Measurements from ENCODE around the gene DLL3. TPM values are rescaled to one million over a fixed set of nuclear protein-coding genes. Genes with fewer than 3 reads are reported as not detected.
"Not testable (repeated sequence)": the region's sequence is repeated elsewhere in the genome, so short reads cannot be mapped to it uniquely, and the experiment has no call there.

Gene DLL3
- total RNA-seq, 1 donor: not detected

GRCh38 chr19:39475748-39476147 lies 23.0 kb upstream of the DLL3 start:
- H3K4me1 ChIP-seq (ENCODE audit: insufficient read depth, low read length): peaks cover 9% of the 10 kb centered on the region
- no peaks in the 10 kb centered on the region for H3K27me3 ChIP-seq (ENCODE audit: insufficient read depth, low read length)
- H3K9me3 ChIP-seq (ENCODE audit: low read depth, low read length): no peaks in the 10 kb centered on the region
- H3K4me3 ChIP-seq (ENCODE audit: low read length): no peak overlapping the region

DNA sequence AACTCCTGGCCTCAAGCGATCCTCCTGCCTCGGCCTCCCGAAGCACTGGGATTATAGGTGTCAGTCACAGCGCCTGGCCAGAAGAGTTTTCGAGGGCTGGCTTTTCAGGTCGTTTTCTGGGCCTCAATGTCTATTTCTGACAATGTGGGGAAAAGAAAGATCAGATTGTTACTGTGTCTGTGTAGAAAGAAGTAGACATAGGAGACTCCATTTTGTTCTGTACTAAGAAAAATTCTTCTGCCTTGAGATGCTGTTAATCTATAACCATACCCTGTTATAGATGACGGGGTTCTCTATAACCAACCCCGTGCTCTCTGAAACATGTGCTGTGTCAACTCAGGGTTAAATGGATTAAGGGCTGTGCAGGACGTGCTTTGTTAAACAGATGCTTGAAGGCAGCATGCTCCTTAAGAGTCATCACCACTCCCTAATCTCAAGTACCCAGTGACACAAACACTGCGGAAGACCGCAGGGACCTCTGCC lies 19.4 kb upstream of the DLL3 start:
- not testable (repeated sequence) for H3K4me3 ChIP-seq (ENCODE audit: low read length); H3K27me3 ChIP-seq (ENCODE audit: insufficient read depth, low read length); H3K9me3 ChIP-seq (ENCODE audit: low read depth, low read length)
- H3K4me1 ChIP-seq (ENCODE audit: insufficient read depth, low read length): peaks cover 22% of the 10 kb centered on the region

DNA sequence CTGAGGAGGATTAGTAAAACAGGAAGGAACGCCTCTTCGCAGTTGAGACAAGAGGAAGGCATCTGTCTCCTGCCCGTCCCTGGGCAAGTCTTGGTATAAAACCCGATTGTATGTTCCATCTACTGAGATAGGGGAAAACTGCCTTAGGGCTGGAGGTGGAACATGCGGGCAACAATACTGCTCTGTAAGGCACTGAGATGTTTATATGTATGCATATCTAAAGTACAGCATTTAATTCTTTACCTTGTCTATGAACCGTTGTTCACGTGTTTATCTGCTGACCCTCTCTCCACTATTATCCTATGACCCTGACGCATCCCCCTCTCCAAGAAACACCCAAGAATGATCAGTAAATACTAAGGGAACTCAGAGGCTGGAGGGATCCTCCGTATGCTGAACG lies 18.8 kb upstream of the DLL3 start:
- Histone ChIP-seq H3K27me3 (ENCODE audit: insufficient read depth, low read length) (no peaks in the 10 kb centered on the region), H3K4me3 (ENCODE audit: low read length) (peak overlapping the region; percentile 91), H3K4me1 (ENCODE audit: insufficient read depth, low read length) (peaks cover 22% of the 10 kb centered on the region), H3K9me3 (ENCODE audit: low read depth, low read length) (no peaks in the 10 kb centered on the region)

GRCh38 chr19:39480337-39481228 lies 18.2 kb upstream of the DLL3 start, which contains the start of gene TIMM50:
Gene TIMM50 (plus strand): TSS chr19:39480838. CDS start chr19:39480854, 16 bp downstream.
- Histone ChIP-seq H3K9me3 (ENCODE audit: low read depth, low read length) (no peaks in the 10 kb centered on the region), H3K4me1 (ENCODE audit: insufficient read depth, low read length) (peaks cover 22% of the 10 kb centered on the region), H3K4me3 (ENCODE audit: low read length) (peak within 1 kb of the TSS; percentile 91), H3K27me3 (ENCODE audit: insufficient read depth, low read length) (no peaks in the 10 kb centered on the region)

- Histone ChIP-seq H3K9me3 (ENCODE audit: low read depth, low read length) (no peaks in the 10 kb centered on the region), H3K27me3 (ENCODE audit: insufficient read depth, low read length) (no peaks in the 10 kb centered on the region), H3K4me1 (ENCODE audit: insufficient read depth, low read length) (peaks cover 22% of the 10 kb centered on the region), H3K4me3 (ENCODE audit: low read length) (peak overlapping the region; percentile 91)
Observed at GRCh38 chr19:39481229-39481545, 17.6 kb upstream of the DLL3 start.

- no peaks in the 10 kb centered on the region for H3K27me3 ChIP-seq (ENCODE audit: insufficient read depth, low read length)
- peak overlapping the region; percentile 91 for H3K4me3 ChIP-seq (ENCODE audit: low read length)
- peaks cover 22% of the 10 kb centered on the region for H3K4me1 ChIP-seq (ENCODE audit: insufficient read depth, low read length)
- no peaks in the 10 kb centered on the region for H3K9me3 ChIP-seq (ENCODE audit: low read depth, low read length)
Observed at GRCh38 chr19:39481676-39482075, 17.1 kb upstream of the DLL3 start.

DNA sequence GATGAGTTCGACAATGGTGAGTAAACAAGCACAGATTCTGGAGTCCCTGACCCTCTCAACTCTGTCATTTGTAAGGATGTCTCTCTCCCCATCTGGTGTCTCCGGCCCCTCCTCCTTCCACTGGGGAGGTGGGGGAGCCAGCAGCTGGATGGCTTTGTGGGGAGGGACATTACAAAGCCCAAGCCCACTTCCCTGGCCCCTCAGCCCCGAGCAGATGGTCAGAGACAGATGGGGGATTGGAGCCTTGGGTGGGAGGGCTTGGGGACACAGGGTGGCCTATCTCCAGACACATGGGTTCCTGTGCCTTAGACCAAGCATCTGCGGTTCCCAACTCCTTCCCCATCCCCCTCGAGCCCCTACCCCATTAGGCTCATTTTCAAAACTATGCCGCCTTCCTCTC lies 15.6 kb upstream of the DLL3 start:
- H3K9me3 ChIP-seq (ENCODE audit: low read depth, low read length): no peaks in the 10 kb centered on the region
- peaks cover 22% of the 10 kb centered on the region for H3K4me1 ChIP-seq (ENCODE audit: insufficient read depth, low read length)
- no peaks in the 10 kb centered on the region for H3K27me3 ChIP-seq (ENCODE audit: insufficient read depth, low read length)
- H3K4me3 ChIP-seq (ENCODE audit: low read length): no peak overlapping the region

DNA sequence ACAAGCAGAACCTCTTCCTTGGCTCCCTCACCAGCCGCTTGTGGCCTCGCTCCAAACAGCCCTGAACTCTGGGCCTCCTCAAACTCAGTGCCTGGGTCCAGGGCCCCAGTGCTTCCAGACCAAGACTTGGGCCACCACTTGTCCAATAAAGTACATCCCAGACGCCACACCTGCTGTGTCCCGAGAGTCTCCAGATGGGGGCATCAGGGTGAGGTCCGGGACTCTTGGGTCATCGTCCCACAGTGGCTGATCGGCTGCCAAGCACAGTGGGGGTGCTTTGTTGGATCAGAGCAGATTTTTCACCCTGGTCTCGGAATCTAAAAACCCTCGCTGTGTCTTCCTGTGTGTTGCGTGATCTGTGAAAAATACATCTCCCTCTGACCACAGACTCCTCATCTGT lies 9.0 kb upstream of the DLL3 start:
- Histone ChIP-seq H3K27me3 (ENCODE audit: insufficient read depth, low read length) (no peaks in the 10 kb centered on the region), H3K9me3 (ENCODE audit: low read depth, low read length) (no peaks in the 10 kb centered on the region), H3K4me3 (ENCODE audit: low read length) (no peak overlapping the region), H3K4me1 (ENCODE audit: insufficient read depth, low read length) (no peaks in the 10 kb centered on the region)

GRCh38 chr19:39492225-39492624 lies 6.5 kb upstream of the DLL3 start:
- no peak overlapping the region for H3K4me3 ChIP-seq (ENCODE audit: low read length)
- H3K9me3 ChIP-seq (ENCODE audit: low read depth, low read length): no peaks in the 10 kb centered on the region
- no peaks in the 10 kb centered on the region for H3K4me1 ChIP-seq (ENCODE audit: insufficient read depth, low read length)
- peaks cover 2% of the 10 kb centered on the region for H3K27me3 ChIP-seq (ENCODE audit: insufficient read depth, low read length)

- no peaks in the 10 kb centered on the region for H3K9me3 ChIP-seq (ENCODE audit: low read depth, low read length)
- peaks cover under 1% of the 10 kb centered on the region for H3K4me1 ChIP-seq (ENCODE audit: insufficient read depth, low read length)
- no peak overlapping the region for H3K4me3 ChIP-seq (ENCODE audit: low read length)
- peaks cover 7% of the 10 kb centered on the region for H3K27me3 ChIP-seq (ENCODE audit: insufficient read depth, low read length)
Observed at GRCh38 chr19:39492788-39493187, 6.0 kb upstream of the DLL3 start.

DNA sequence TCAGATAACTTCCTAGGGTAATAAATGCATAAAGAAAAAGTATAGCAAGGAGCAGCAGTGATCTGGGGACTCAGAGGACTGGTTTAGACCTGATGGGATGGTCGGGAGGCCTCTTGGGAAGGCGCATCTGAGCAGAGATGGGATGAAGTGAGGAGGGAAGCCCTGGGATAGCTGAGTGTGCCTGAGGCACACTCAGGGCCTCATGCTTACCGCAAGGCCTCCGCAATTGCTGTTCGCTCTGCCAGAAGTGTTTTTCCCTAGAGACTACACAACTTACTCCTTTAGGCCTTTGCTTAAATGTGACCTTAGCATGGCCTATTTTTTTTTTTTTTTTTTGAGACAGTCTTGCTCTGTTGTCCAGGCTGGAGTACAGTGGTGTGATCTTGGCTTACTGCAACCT lies 4.1 kb upstream of the DLL3 start:
- Histone ChIP-seq H3K4me1 (ENCODE audit: insufficient read depth, low read length) (peaks cover 17% of the 10 kb centered on the region), H3K4me3 (ENCODE audit: low read length) (no peak overlapping the region), H3K27me3 (ENCODE audit: insufficient read depth, low read length) (peaks cover 23% of the 10 kb centered on the region), H3K9me3 (ENCODE audit: low read depth, low read length) (no peaks in the 10 kb centered on the region)

- peaks cover 35% of the 10 kb centered on the region for H3K27me3 ChIP-seq (ENCODE audit: insufficient read depth, low read length)
- H3K4me1 ChIP-seq (ENCODE audit: insufficient read depth, low read length): peaks cover 17% of the 10 kb centered on the region
- H3K4me3 ChIP-seq (ENCODE audit: low read length): no peak overlapping the region
- H3K9me3 ChIP-seq (ENCODE audit: low read depth, low read length): no peaks in the 10 kb centered on the region
Observed at GRCh38 chr19:39496063-39496462, 2.7 kb upstream of the DLL3 start.

GRCh38 chr19:39497701-39497995 lies 1.1 kb upstream of the DLL3 start:
- no peak overlapping the region for H3K4me3 ChIP-seq (ENCODE audit: low read length)
- peaks cover 17% of the 10 kb centered on the region for H3K4me1 ChIP-seq (ENCODE audit: insufficient read depth, low read length)
- H3K9me3 ChIP-seq (ENCODE audit: low read depth, low read length): no peaks in the 10 kb centered on the region
- peaks cover 40% of the 10 kb centered on the region for H3K27me3 ChIP-seq (ENCODE audit: insufficient read depth, low read length)

GRCh38 chr19:39497996-39498797 lies 550 bp upstream of the DLL3 start:
- H3K4me3 ChIP-seq (ENCODE audit: low read length): no peak overlapping the region
- H3K27me3 ChIP-seq (ENCODE audit: insufficient read depth, low read length): peaks cover 40% of the 10 kb centered on the region

DNA sequence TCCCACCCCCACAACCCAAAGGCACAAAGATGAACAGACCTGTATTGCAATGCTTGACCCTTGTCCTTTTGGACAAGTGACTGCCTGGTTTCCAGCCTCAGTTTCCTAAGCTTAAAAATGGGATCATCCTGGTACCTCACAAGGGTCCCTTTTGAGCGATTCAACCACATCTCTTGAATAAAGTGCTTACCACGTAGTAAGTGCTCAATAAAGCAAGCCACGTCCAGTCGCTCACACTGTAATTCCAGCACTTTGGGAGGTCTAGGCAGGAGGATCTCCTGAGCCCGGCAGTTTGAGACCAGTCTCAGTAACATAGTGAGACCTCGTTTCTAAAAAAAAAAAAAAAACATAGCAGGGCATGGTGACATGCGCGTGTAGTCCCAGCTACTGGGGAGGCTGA lies 1.2 kb downstream of the DLL3 start:
- H3K4me1 ChIP-seq (ENCODE audit: insufficient read depth, low read length): peaks cover 20% of the 10 kb centered on the region
- H3K27me3 ChIP-seq (ENCODE audit: insufficient read depth, low read length): peaks cover 40% of the 10 kb centered on the region
- H3K4me3 ChIP-seq (ENCODE audit: low read length): no peak overlapping the region
- H3K9me3 ChIP-seq (ENCODE audit: low read depth, low read length): no peaks in the 10 kb centered on the region

More at GRCh38 chr19:39497996-39498797, 550 bp upstream of the DLL3 start:
- H3K4me1 ChIP-seq (ENCODE audit: insufficient read depth, low read length): peaks cover 20% of the 10 kb centered on the region
- no peaks in the 10 kb centered on the region for H3K9me3 ChIP-seq (ENCODE audit: low read depth, low read length)
